SKM-1 (cell line): ENCODE measurements around the gene COASY.
"Not testable (repeated sequence)": the region's sequence is repeated elsewhere in the genome, so short reads cannot be mapped to it uniquely, and the experiment has no call there.

Experiments used
- DNase-seq: peaks from one replicate; lab custom pipeline; 2025; ENCODE audit not compliant: unreplicated experiment; lab: John Stamatoyannopoulos, UW

The COASY gene

GRCh38 chr17:42609814-42610801 lies 48.2 kb downstream of the COASY start:
- DNase-seq, result not testable (repeated sequence)

GRCh38 chr17:42612013-42612412 lies 50.1 kb downstream of the COASY start:
- no peak for DNase-seq

GRCh38 chr17:42613699-42614295 lies 51.8 kb downstream of the COASY start:
- DNase-seq, result no peak
